H9 (cell line): ENCODE measurements around the gene PRMT7. TPM values are rescaled to one million over a fixed set of nuclear protein-coding genes. Genes with fewer than 3 reads are reported as not detected.

Source experiments
- DNase-seq: peaks from one replicate; pipeline ENCODE4 v3.0.0-alpha.2; 2017
- H2AFZ ChIP-seq: one replicate; pipeline ENCODE4 v1.6.1; 2013; ENCODE audit warnings: mild to moderate bottlenecking, low read length, control low read depth, moderate library complexity
- H2AK5ac ChIP-seq: 2 replicates; pipeline ENCODE4 v1.6.1; 2013; ENCODE audit warnings: low read length, control low read depth, mixed read lengths; ENCODE audit not compliant: insufficient read length
- H2BK120ac ChIP-seq: one replicate; pipeline ENCODE4 v1.6.1; 2013; ENCODE audit warnings: low read depth, mild to moderate bottlenecking, low read length, control low read depth, inconsistent platforms; ENCODE audit not compliant: poor library complexity, severe bottlenecking
- H2BK12ac ChIP-seq: 2 replicates; pipeline ENCODE4 v1.6.1; 2013; ENCODE audit warnings: low read length, control low read depth, mixed read lengths, low read depth; ENCODE audit not compliant: insufficient read length
- H2BK15ac ChIP-seq: 2 replicates; pipeline ENCODE4 v1.6.1; 2013; ENCODE audit warnings: low read depth, low read length, control low read depth
- H2BK20ac ChIP-seq: one replicate; pipeline ENCODE4 v1.6.1; 2013; ENCODE audit warnings: low read depth, mild to moderate bottlenecking, low read length, control low read depth, inconsistent platforms; ENCODE audit not compliant: poor library complexity, severe bottlenecking
- H2BK5ac ChIP-seq: 2 replicates; pipeline ENCODE4 v1.6.1; 2013; ENCODE audit warnings: low read length, control low read depth, mixed read lengths; ENCODE audit not compliant: insufficient read length
- H3K14ac ChIP-seq: 2 replicates; pipeline ENCODE4 v1.6.1; 2013; ENCODE audit warnings: low read length, control low read depth; ENCODE audit not compliant: insufficient read depth
- H3K18ac ChIP-seq: 2 replicates; pipeline ENCODE4 v1.6.1; 2013; ENCODE audit warnings: low read depth, mild to moderate bottlenecking, mixed read lengths, low read length, control low read depth; ENCODE audit not compliant: insufficient read length
- H3K23ac ChIP-seq: 2 replicates; pipeline ENCODE4 v1.6.1; 2013; ENCODE audit warnings: low read length, control low read depth, mixed read lengths, low read depth; ENCODE audit not compliant: insufficient read length
- H3K23me2 ChIP-seq: 2 replicates; pipeline ENCODE4 v1.6.1; 2013; ENCODE audit warnings: low read depth, mild to moderate bottlenecking, mixed read lengths, low read length, control low read depth; ENCODE audit not compliant: insufficient read length, poor library complexity, severe bottlenecking
- H3K27ac ChIP-seq: 2 replicates; pipeline ENCODE4 v1.5.1; 2013; ENCODE audit warnings: low read length, control low read depth, mixed read lengths, low read depth; ENCODE audit not compliant: insufficient read length
- H3K27me3 ChIP-seq: 2 replicates; pipeline ENCODE4 v1.6.1; 2013; ENCODE audit warnings: low read length, control low read depth, inconsistent platforms; ENCODE audit not compliant: insufficient read depth
- H3K4ac ChIP-seq: 2 replicates; pipeline ENCODE4 v1.6.1; 2013; ENCODE audit warnings: low read depth, mild to moderate bottlenecking, control low read depth, inconsistent platforms, low read length, moderate library complexity
- H3K4me1 ChIP-seq: 2 replicates; pipeline ENCODE4 v1.6.1; 2013; ENCODE audit warnings: low read length, control low read depth, inconsistent platforms; ENCODE audit not compliant: insufficient read depth
- H3K4me2 ChIP-seq: 2 replicates; pipeline ENCODE4 v1.6.1; 2013; ENCODE audit warnings: low read length, control low read depth, mixed read lengths; ENCODE audit not compliant: insufficient read length, insufficient read depth
- H3K56ac ChIP-seq: 2 replicates; pipeline ENCODE4 v1.6.1; 2013; ENCODE audit warnings: low read depth, mild to moderate bottlenecking, mixed read lengths, low read length, control low read depth; ENCODE audit not compliant: insufficient read length
- H3K79me1 ChIP-seq: 2 replicates; pipeline ENCODE4 v1.6.1; 2013; ENCODE audit warnings: low read depth, mild to moderate bottlenecking, moderate library complexity, low read length, control low read depth, inconsistent platforms; ENCODE audit not compliant: insufficient read depth, poor library complexity, severe bottlenecking
- H3K79me2 ChIP-seq: 2 replicates; pipeline ENCODE4 v1.6.1; 2013; ENCODE audit warnings: low read length, control low read depth, inconsistent platforms; ENCODE audit not compliant: insufficient read depth
- H3K9ac ChIP-seq: 2 replicates; pipeline ENCODE4 v1.6.1; 2013; ENCODE audit warnings: low read length, control low read depth, mixed read lengths; ENCODE audit not compliant: insufficient read length; ENCODE audit errors: extremely low read depth
- H3K9me3 ChIP-seq: one replicate; pipeline ENCODE4 v1.6.1; 2013; ENCODE audit warnings: low read depth, low read length, inconsistent platforms; ENCODE audit not compliant: control insufficient read depth
- H3T11ph ChIP-seq: one replicate; pipeline ENCODE4 v1.6.1; 2013; ENCODE audit warnings: mild to moderate bottlenecking, low read length, control low read depth, inconsistent platforms
- H4K20me1 ChIP-seq: one replicate; pipeline ENCODE4 v1.6.1; 2013; ENCODE audit not compliant: control insufficient read depth, insufficient read length, insufficient read depth
- H4K5ac ChIP-seq: 2 replicates; pipeline ENCODE4 v1.6.1; 2013; ENCODE audit warnings: low read depth, mild to moderate bottlenecking, mixed read lengths, low read length, control low read depth; ENCODE audit not compliant: insufficient read length
- H4K8ac ChIP-seq: replicated peaks from 2 replicates; pipeline ENCODE4 v1.6.1; 2013; ENCODE audit warnings: low read length, control low read depth, mixed read lengths, low read depth; ENCODE audit not compliant: insufficient read length
- H4K91ac ChIP-seq: 2 replicates; pipeline ENCODE4 v1.6.1; 2013; ENCODE audit warnings: low read depth, mild to moderate bottlenecking, moderate library complexity, mixed read lengths, low read length, control low read depth; ENCODE audit not compliant: insufficient read length
- H3K27ac Mint-ChIP-seq, 3 experiments: 2 replicates in 2 of 3; 3 replicates in 1 of 3; pipeline ENCODE4 v1.8.0; 2020 to 2021; ENCODE audit warnings: mixed read lengths in 3 of 3, mild to moderate bottlenecking in 1 of 3, moderate library complexity in 1 of 3
- H3K27me3 Mint-ChIP-seq: 2 replicates; pipeline ENCODE4 v1.8.0; 2021; ENCODE audit warnings: low read depth, mild to moderate bottlenecking, moderate library complexity, mixed read lengths
- H3K36me3 Mint-ChIP-seq, 3 experiments: 2 replicates in 2 of 3; 3 replicates in 1 of 3; pipeline ENCODE4 v1.8.0; 2020 to 2021; ENCODE audit warnings: low read depth in 3 of 3, mixed read lengths in 3 of 3; ENCODE audit not compliant: insufficient read depth in 1 of 3
- H3K4me1 Mint-ChIP-seq, 2 experiments: 2 replicates each; pipeline ENCODE4 v1.8.0; 2020; ENCODE audit warnings: mixed read lengths in 2 of 2
- H3K4me3 Mint-ChIP-seq, 2 experiments: 2 replicates in 1 of 2; 3 replicates in 1 of 2; pipeline ENCODE4 v1.8.0; 2020 to 2021; ENCODE audit warnings: mild to moderate bottlenecking in 2 of 2, mixed read lengths in 2 of 2, moderate library complexity in 1 of 2
- H3K9me3 Mint-ChIP-seq, 2 experiments: 2 replicates in 1 of 2; 3 replicates in 1 of 2; pipeline ENCODE4 v1.8.0; 2020; ENCODE audit warnings: mild to moderate bottlenecking in 2 of 2, mixed read lengths in 2 of 2, moderate library complexity in 1 of 2
- WGBS: extraction: QIAGEN DNeasy Blood & Tissue Kit; methylation state at CpG from one replicate; pipeline ENCODE4 v1.1.7; 2013; ENCODE audit warnings: missing lambda C conversion rate, low lambda C conversion rate, mixed read lengths; ENCODE audit not compliant: insufficient read length; ENCODE audit errors: extremely low coverage; 5-methylcytosine and 5-hydroxymethylcytosine counted together
- total RNA-seq: library from RNA; stranded (reverse); gene quantifications from 2 replicates; pipeline ENCODE4 v1.2.1, GENCODE V29; 2021
- TF ChIP-seq, protein P1 (sequence below): fragments of 200-600 bp; sonication (generic); conservative IDR thresholded peaks from 3 replicates; pipeline ENCODE4 v1.8.0; 2021; ENCODE audit warnings: antibody characterized with exemption, mild to moderate bottlenecking

The PRMT7 gene
- total RNA-seq, 1 experiment from 2014 or later: 56.6 TPM

DNA sequence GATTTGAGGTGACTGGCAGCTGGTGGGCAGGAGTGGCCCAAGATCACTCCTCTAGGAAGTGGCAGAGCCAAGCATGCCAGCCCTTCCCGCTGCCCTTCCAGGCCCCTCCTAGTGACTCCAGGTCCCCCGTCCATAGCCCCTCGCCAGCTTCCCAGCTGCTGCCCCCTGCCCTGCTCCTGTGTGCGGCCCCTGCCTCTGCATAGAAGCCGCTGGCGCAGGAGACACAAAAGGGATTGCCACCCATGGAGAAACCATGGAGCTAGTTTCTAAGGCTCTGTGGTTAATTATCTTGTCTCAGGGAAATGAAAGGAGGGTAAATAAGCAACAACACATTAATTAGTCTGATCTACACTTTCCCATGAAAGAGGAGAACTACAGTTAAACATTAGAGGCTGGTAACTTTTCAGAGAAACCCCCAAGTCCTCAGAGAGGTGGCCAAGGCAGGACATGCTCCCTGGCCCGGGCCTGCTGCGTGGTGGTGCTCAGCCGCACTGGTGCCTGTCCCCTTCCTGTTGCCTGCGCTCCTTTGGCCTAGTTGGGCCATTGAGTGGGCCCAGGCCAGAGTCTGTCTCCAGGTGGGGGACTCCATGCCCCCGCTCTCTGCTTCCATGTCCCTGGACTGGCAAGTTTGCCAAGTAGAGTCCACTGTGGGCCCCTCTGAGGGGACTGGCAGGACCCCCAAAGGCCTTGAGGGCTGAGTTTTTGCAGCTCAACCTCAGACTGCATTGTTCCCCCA lies 65.2 kb downstream of the PRMT7 start:
- no peak overlapping the region for H2BK15ac ChIP-seq
- H3K4me1 ChIP-seq: no peaks in the 10 kb centered on the region
- H3T11ph ChIP-seq: no peak overlapping the region
- no peak overlapping the region for H3K56ac ChIP-seq
- no peak for DNase-seq
- no peak overlapping the region for H2AK5ac ChIP-seq
- Mint-ChIP-seq H3K4me1 (peaks cover 2 to 13% of the 10 kb centered on the region in 2 experiments; a peak in 3 of 4 replicates), H3K9me3 (no peaks in the 10 kb centered on the region), H3K27ac (no peak overlapping the region), H3K4me3 (no peak overlapping the region), H3K27me3 (peaks cover 20% of the 10 kb centered on the region), H3K36me3 (no peaks in the 10 kb centered on the region)
- H3K79me1 ChIP-seq: no peaks in the 10 kb centered on the region
- no peak overlapping the region for H3K27ac ChIP-seq
- H2BK120ac ChIP-seq: no peak overlapping the region
- no peak overlapping the region for H2AFZ ChIP-seq
- no CpG with 5 or more reads among the region's 11 CpGs for WGBS
- H3K9ac ChIP-seq: no peak overlapping the region
- H4K5ac ChIP-seq: no peak overlapping the region
- no peaks in the 10 kb centered on the region for H3K27me3 ChIP-seq
- H3K23me2 ChIP-seq: no peaks in the 10 kb centered on the region
- TF ChIP-seq, protein P1, sequence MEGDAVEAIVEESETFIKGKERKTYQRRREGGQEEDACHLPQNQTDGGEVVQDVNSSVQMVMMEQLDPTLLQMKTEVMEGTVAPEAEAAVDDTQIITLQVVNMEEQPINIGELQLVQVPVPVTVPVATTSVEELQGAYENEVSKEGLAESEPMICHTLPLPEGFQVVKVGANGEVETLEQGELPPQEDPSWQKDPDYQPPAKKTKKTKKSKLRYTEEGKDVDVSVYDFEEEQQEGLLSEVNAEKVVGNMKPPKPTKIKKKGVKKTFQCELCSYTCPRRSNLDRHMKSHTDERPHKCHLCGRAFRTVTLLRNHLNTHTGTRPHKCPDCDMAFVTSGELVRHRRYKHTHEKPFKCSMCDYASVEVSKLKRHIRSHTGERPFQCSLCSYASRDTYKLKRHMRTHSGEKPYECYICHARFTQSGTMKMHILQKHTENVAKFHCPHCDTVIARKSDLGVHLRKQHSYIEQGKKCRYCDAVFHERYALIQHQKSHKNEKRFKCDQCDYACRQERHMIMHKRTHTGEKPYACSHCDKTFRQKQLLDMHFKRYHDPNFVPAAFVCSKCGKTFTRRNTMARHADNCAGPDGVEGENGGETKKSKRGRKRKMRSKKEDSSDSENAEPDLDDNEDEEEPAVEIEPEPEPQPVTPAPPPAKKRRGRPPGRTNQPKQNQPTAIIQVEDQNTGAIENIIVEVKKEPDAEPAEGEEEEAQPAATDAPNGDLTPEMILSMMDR: no peak
- no peak overlapping the region for H3K14ac ChIP-seq
- H4K8ac ChIP-seq: no peak overlapping the region
- no peak overlapping the region for H3K4me2 ChIP-seq
- no peak overlapping the region for H2BK5ac ChIP-seq
- no peaks in the 10 kb centered on the region for H3K9me3 ChIP-seq
- no peak overlapping the region for H3K18ac ChIP-seq
- H2BK20ac ChIP-seq: no peak overlapping the region
- H2BK12ac ChIP-seq: no peak overlapping the region
- H3K4ac ChIP-seq: no peak overlapping the region
- no peak overlapping the region for H4K91ac ChIP-seq
- H4K20me1 ChIP-seq: no peaks in the 10 kb centered on the region
- H3K23ac ChIP-seq: no peak overlapping the region
- H3K79me2 ChIP-seq: no peaks in the 10 kb centered on the region
